ENCODE data around the gene TRMU. TPM values are rescaled to one million over a fixed set of nuclear protein-coding genes. Genes with fewer than 3 reads are reported as not detected.
A peak's percentile ranks its signal among the peaks of the same experiment; 100 is the strongest.
"Not testable (repeated sequence)": the region's sequence is repeated elsewhere in the genome, so short reads cannot be mapped to it uniquely, and the experiment has no call there.

TRMU gene
- total RNA-seq, 1 donor from 2014 or later, result 19.0 TPM

DNA sequence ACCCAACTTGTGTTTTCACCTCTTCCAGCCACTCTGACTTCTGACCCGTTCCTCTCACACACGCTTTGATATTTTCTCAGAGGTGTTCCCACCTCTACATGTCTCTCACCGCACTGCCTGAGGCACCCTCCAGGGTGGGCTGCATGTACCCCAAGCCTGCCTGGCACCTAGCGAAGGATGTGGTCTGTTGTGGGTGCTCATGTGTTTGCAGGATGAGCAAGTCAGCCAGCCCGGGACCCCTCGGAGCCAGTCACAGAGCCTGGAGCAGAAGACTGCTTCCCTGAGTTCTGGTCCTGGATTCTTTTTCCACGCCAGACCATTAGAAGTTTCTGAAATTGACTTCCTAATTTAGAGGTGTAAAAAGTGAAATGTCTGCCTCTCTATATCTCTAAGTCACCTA lies 35.0 kb upstream of the TRMU start:
- DNase-seq, result no peak

DNA sequence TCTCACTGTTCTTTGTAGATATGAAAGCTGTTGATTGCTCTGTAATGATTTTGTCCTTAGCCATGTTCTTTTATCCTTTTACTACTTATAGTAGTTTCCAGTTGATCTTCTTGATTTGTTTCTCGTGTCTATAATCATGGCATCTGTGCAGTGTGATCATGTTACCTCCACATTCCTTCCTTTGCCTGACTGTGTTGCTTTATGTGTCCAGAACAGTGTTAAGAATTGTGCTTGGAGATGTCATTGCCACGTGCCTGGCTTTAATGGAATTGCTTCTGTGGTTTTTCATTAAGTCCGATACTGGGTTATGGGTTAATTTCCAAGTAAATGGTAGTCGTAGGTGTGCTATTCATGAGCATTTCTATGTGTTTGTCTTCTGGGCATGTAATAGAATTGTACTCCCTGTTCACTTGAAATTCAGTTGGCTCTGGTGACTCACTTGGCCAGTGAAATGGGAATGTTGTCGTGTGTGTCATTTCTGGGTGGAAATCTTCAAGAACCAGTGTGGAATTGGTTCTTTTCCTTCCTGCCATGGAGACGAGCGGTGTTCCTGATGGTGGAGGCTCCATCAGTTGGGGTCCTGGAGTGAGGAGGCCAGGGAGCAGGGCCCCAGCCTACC lies 32.1 kb upstream of the TRMU start:
- DNase-seq, result no peak

DNA sequence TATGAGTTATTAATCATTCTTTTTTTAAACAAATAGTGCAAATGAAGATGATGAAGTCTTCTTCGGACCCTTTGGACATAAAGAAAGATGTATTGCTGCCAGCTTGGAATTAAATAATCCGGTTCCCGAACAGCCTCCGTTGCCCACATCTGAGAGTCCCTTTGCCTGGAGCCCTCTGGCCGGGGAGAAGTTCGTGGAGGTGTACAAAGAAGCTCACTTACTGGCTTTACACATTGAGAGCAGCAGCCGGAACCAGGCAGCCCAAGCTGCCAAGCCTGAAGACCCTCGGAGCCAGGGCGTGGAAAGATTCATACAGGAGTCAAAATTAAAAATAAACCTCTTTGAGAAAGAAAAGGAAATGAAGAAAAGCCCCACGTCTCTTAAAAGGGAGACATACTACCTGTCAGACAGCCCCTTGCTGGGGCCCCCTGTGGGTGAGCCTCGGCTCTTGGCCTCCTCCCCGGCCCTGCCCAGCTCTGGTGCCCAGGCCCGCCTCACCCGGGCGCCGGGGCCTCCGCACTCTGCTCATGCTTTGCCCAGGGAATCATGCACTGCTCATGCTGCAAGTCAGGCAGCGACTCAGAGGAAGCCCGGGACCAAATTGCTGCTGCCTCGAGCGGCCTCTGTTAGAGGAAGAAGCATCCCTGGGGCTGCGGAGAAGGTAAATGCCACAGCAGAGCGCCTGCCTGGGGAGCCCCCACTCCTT lies 27.1 kb upstream of the TRMU start:
- DNase-seq, result no peak

DNA sequence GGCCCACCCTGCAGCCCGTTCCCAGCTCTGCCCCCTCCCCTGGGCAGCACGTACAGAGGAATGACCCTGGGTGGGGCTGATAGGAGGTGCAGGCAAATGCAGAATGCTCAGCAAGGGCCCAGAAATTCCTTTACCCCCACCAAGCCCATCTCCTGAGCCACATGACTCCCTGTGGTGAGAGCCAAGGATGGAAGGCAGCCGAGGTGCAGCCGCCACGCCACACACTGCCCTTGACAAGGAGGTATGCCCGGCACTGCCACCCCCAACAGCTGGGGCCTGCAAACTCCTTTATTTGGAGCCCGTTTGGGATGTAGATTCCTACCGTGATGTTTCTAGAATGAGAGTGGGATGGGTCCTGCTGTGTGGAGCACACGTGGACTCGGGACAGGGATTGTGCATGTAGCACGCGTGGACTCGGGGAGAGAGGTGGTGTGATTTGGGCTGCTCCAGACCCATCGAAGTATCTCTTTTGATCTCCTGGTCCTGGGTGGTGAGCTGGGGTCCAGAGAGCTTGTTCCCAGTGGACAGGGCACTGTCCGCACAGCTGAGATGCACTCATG lies 25.9 kb upstream of the TRMU start:
- DNase-seq, result no peak

DNA sequence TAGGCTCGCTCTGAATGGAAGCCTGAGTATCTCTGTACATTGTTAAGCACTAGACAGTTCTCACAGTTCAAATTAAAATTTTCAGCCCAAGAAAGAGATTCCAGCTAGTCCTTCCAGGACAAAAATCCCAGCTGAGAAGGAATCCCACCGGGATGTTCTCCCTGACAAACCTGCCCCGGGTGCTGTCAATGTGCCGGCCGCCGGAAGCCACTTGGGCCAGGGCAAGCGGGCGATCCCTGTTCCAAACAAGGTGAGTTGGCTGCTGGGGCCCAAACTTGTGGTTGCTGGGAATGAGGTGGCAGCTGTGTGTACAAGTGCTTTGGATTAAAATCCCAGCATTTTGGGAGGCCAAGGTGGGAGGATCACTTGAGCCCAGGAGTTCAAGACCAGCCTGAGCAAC lies 23.5 kb upstream of the TRMU start:
- DNase-seq, result no peak

DNA sequence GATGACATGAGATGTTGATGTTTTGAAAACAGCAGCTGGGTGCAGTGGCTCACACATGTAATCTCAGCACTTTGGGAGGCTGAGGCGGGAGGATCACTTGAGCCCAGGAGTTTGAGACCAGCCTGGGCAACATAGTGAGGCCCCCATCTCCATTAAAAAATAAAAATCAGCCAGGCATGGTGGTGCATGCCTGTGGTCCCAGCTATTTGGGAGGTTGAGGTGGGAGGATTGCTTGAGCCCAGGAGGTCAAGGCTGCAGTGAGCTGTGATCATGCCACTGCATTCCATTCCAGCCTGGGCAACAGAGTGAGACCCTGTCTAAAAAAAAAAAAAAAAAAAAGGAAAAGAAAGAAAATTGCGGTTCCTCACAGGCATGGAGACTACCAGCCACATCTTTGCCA lies 22.7 kb upstream of the TRMU start:
- not testable (repeated sequence) for DNase-seq

DNA sequence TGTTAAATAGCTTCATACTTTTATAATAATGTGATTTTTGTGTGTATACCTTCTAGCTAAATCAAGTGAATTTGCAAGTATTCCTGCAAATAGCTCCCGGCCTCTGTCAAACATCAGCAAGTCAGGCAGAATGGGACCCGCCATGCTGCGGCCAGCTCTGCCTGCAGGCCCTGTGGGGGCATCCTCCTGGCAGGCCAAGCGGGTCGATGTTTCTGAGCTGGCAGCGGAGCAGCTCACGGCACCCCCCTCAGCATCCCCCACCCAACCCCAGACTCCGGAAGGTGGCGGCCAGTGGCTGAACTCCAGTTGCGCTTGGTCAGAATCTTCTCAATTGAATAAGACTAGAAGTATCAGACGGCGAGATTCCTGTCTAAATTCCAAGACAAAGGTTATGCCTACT lies 19.5 kb upstream of the TRMU start:
- no peak for DNase-seq

DNA sequence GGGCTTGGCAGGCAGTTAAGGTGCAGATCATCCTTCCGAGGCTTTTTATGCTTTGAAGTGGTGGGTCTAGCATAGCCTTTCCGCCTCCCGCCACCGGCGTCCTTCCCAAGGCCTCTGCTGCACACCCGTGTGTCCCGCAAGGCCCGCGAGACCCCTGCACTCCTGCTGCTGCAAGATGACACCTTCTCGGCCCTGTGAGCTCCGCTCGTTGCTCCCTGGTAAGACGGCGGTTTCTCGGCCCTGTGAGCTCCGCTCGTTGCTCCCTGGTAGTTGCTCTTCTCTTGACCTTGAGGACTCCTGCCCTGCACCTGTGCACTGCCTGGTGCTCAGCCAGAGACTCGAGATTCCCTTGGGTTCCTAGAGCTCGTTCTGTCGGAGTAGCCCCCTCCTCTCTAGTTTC lies 17.9 kb upstream of the TRMU start:
- no peak for DNase-seq

DNA sequence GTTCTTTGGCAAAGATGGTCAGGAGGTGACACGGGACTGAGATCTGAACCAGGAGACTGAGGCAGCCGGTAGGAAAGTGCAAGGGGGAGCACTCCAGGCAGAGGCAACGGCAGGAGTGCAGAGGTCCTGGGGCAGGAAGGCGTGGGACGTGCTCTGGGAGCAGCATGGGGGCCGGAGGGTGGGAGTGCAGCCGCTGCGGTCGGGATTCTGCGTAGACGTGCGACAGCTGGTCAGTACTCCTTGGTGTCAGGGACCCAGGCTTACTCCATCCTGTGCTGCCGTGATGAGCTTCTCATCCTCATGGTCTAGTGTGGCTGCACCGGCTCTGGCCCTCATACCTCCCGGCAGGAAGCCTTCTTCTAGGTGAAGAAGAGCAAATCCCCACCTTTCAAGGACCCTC lies 16.9 kb upstream of the TRMU start:
- DNase-seq, result no peak

DNA sequence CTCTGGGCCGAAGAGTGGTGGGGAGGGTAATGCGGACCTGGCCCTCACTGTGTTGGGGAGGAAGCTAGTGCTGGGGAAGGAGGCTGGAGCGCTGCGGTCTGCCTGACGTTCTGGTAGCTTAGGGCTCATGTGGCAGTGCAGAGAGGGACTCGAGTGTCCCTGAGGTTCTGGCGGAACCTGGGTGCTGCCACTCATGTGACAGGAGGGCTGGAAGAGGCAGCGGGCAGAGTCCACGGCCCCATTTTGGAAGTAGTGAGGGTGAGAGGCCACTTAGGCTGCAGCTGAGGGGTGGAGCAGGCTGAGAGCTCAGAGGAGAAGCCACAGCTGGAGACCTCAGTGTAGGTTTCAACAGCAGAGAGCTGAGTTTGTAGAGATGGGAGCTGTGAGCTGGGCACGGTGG lies 16.2 kb upstream of the TRMU start:
- DNase-seq, result no peak

DNA sequence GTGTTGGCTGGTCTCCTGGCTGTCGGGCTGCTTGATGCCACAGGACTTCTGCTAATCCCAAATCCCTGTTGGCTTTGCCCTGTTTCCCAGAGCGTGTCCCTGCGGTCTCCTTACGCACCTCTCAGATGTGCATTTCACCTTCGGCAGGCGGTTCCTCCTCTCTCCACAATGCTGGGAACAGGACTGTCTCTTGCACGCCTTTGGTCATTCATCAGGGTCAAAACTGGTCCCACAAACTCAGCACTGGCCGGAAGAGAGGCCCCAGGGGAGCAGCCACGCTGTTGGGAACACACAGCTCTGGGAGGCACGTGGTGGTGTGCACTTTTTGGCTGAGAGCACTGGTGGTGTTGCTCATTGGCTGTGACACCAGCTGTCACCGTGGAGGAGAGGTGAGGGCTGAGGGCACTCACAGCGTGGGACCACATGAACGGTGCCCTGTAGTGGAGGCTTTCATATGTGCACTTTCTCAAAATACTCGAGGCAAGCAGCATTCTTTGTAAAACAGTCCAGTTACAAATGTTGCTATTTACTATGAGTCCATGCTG lies 15.3 kb upstream of the TRMU start:
- no peak for DNase-seq

DNA sequence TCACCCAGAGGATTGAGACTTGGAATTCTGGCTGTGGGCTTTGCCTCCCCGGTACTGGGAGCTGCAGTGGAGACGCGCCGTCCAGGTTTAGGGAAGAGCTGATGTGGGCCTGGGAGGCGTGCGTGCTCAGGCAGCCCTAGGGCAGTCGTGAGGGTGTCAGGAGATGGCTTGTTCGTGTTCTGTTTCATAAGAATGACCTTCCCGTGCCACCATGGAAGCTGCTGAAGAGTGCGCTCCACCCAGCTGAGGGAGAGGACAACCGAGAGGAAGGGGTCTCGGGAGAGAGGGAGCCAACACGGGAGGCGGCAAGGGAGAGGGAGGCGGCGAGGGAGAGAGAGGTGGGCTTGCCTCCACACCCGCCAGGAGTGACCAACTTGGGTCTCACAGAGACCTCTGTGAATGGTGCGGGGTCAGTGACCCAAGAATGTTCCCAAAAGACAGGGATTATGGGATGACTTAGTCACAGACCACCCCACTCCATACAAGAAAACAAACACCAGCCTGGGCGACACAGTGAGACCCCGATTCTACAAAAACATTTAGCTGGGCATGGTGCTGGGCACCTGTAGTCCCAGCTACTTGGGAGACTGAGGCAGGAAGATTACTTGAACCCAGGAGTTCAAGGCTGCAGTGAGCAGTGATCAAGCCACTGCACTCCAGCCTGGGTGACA lies 14.7 kb upstream of the TRMU start:
- no peak for DNase-seq

DNA sequence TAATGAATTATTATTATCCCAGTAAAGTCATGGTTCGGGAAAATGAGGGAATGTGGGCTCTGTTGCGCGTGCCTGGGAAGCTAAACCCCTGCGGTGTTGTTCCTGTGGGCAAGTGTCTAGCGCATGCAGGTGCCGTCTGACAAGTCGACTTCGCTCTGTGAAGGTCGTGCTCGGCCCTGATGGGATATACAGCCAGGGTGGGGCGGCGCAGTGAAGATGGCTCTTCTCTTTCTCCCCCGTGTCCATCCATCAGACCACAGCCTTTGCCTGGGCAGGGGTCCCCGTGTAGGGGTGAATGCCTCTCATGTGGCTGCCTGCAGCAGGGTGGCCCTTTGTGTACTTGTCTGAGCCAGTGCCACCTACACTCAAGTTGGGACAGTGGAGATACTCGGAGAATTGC lies 12.8 kb upstream of the TRMU start:
- DNase-seq, result no peak

DNA sequence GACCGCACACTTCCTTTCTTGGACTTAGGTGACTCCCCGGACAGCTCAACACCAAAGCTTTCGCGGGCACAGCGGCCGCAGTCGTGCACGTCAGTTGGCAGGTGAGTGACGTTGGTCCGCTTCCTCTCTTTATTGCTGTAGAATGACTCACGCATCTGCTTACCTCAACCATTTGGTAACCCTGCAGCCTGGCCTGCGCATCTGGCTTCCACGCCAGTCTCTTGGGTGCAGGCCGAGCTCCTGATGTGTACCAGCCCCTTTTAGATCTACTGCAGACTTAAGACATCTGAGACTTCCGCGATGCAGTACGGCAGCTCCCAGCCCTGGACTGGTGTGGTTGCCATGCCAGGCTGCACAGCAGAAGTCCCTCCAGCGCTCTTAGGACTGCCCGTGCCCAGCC lies 12.4 kb upstream of the TRMU start:
- no peak for DNase-seq

DNA sequence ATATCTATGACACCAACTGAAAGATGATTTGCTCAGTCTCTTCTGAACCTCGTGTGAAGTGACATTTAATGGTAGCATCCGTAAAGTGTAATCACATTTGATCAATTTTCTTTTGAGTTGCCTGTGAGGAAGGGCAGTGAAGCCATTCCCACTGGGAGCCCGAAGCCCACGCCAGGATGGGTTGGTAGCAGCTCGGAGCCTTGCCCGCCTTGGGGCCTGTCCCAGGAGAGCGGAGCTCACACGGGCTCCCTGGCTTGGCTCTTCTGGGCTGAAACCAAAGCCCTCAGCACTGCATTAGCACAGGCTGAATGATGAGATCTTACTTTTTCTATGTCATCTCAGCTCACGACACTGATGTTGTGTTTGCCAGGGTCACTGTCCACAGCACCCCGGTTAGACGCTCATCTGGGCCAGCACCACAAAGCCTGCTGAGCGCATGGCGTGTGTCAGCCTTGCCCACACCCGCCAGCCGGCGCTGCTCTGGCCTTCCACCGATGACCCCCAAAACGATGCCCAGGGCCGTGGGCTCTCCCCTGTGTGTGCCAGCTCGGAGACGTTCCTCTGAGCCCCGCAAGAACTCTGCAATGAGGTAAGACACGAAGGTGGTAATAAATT lies 9.3 kb upstream of the TRMU start:
- DNase-seq, result no peak

DNA sequence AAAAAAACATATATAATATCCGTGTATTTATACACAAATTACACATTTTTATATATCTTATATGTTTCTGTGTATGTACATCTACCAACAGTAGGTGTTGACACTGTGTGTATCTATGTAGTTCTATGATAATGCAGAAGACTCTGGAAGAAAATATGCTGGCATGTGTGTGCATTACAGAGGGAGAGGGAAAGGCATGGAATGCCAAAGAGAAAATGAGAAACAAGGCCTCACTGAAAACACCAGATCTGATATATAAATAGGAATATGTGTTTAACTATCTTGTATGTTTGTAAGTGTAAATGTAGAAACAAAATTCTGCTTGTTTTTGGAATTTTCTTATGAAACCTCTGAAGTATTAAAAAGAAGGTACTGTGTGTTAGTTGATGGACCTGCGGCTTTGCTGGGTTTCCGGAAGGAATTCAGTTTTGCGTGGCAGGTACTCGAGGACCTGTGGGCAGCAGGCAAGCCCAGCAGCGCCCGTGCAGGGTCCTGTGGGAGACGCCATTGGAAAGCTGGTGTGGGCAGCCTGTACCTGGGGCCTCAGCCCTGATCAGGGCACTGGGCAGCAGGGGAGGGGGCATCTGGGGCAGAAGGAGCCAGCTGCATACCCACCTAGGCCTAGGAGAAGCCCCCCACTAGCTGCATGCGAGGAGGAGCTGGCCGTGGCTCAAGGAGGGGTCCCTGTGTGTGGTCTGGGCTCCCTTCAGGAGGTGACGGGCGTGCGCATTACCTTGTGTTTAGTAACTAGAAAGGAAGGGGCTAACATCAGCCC lies 7.6 kb upstream of the TRMU start:
- DNase-seq, result no peak

DNA sequence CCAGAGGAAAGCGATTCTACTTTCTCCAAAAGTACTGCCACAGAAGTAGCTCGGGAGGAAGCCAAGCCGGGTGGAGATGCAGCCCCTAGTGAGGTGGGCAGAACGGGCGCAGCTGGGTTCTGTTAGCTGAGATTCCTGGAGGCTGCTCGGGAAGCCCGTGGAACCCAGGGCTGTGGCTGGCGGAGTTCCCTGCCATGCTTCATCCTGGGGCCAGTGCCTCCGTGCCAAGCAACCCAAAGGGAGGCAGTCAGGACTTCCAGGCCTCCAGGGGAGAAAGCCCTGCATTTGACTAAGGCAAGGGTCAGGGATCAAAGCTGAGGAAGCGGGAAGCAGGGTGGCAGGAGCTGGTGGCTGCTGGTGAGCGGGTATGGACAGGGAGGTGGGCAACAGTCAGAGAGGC lies 6.7 kb upstream of the TRMU start:
- DNase-seq, result no peak

DNA sequence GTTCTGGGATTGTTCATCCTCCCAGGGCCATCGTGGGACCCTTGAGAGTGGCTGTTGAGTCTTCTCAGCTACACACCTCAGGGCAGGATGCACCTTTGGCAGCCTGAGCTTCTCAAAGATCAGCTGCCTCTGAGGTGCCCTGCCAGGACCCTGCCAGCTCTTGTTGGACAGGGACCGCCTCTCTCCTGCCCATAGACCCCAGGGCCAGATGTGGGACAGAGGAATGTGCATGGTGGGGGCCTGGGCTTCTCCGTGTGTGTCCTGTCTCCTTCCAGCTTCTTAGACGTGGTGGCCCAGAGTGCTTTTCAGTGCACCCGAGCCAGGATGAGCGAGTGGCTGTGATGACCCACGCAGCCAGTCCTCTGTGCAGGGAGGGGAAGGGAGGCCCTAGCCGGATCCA lies 5.9 kb upstream of the TRMU start:
- no peak for DNase-seq

DNA sequence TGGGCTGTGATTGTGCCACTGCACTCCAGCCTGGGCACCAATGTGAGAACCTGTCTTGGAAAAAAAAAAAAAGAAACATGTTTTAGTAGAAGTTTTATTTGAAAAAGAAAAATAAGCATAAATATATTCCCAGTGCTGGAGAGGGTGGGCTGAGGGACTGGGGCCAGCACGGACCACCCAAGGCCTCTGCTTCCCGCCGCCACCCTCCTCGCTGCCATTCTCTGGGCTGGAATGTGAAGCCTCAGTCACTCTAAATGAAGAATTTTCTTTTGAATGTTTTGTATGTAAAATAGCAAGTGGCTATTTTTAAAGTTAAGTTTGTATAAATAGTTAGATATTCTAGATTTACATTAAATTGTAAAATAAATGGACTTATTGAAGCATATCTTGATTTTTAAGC lies 5.1 kb upstream of the TRMU start:
- DNase-seq, result no peak

DNA sequence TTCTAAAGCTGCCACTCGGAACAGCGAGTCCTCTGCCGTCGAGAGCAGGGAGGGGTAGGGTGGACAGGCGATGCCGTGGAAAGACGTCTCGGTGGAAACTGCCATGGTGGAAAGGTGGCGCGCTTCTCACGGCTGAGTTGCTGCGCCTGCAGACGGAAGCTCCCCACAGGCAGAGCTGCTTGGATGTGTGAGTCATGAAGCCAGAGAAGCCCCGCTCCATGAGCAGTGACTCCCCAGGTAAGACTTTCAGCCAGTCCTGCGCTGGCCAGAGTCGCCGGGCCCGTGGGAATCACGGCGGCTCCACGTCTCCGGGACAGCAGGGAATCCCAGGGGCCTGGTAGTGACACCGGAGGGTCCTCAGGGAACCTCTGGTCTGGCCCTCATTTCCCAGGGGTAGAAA lies 4.0 kb upstream of the TRMU start:
- no peak for DNase-seq

DNA sequence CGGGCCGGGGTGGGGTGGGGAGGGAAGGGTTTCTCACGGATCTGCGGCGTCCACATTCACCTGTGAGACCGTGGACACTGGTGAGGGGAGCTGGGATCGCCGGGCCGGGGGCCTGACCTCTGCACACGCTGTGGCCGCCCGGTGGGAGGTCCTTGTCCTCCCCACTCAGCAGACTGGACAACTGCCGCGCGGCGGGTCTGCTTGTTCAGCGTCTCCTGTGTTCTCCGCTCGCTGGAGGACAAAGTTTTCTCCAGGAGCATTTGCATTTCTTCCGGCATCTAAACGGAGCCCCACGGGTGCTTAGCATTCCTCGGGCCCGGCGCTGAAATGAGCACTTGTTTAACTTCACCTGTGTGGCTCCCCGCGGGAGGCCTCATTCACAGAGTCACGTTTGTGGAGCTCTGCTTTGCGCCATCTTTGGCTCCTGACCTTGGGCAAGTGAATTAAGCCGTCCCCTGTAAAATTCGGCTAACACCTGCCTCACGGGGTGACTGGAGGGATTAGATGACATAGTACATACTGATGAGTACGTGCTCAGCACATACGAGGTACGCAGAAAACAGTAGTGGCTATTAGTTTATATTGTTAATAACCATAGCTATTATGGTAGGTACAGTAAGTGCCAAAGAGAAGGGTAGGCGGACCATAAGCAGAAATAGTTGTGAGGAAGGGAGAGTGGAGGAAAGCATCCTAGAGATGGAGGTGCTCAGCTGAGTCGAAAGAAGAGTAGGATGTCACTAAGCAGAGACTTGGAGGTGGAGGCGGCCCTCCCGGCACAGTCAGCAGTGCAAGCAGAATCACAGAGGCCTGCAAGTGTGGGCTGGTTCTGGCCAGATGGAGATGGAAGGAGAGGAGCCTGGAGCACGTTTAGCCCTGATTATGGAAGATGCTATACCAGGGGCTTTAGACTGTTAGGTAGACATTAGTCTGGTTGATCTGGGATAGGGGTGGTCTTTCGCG lies 885 bp downstream of the TRMU start:
- DNase-seq, result peak; percentile 31

All from occipital lobe (tissue), 2 donors.